Body of pancreas (tissue), 4 donors: ENCODE data around the gene GFM2. TPM values are rescaled to one million over a fixed set of nuclear protein-coding genes. Genes with fewer than 3 reads are reported as not detected.

Experiments
- ATAC-seq: fragments of 150-250 bp; one replicate; pipeline ENCODE4 v1.9.1; 2016
- DNase-seq, 4 donors: peaks; one replicate each; pipeline ENCODE4 v3.0.0-alpha.2; 2019
- H3K27ac ChIP-seq, 4 donors: fragments of 200-600 bp; sonication (generic); 1 replicate in 3 of 4; 2 replicates in 1 of 4; pipeline versions ENCODE4 v1.5.1 to v1.6.1; 2016 to 2019; ENCODE audit warnings: mild to moderate bottlenecking in 1 of 4, mixed read lengths in 1 of 4, moderate library complexity in 1 of 4
- H3K27me3 ChIP-seq, 2 donors: fragments of 200-600 bp; sonication (generic); one replicate each; pipeline ENCODE4 v1.6.0; 2016; ENCODE audit warnings: mild to moderate bottlenecking in 1 of 2
- H3K36me3 ChIP-seq, 2 donors: fragments of 200-600 bp; sonication (generic); replicated peaks in 1 of 2; 2 replicates each; pipeline ENCODE4 v1.5.1; 2016; ENCODE audit warnings: low read depth in 2 of 2; ENCODE audit not compliant: insufficient read depth in 1 of 2
- H3K4me1 ChIP-seq: fragments of 200-600 bp; sonication (generic); one replicate; pipeline ENCODE4 v1.6.0; 2016
- H3K4me3 ChIP-seq, 2 donors: fragments of 200-600 bp; sonication (generic); 1 replicate in 1 of 2; 2 replicates in 1 of 2; pipeline ENCODE4 v1.5.1; 2016 to 2019
- H3K9me3 ChIP-seq, 3 donors: fragments of 200-600 bp; sonication (generic); 1 replicate in 2 of 3; 2 replicates in 1 of 3; pipeline ENCODE4 v1.5.1; 2016
- CTCF ChIP-seq, 7 experiments: fragments of 450-650 bp in 4 of 7; fragments of 200-600 bp in 3 of 7; sonication (generic) in 3 of 7; IDR thresholded peaks; one replicate each; pipeline ENCODE4 v1.5.1; 2016 to 2019; ENCODE audit warnings: antibody characterized with exemption in 7 of 7
- POLR2A ChIP-seq, 3 donors: fragments of 450-650 bp; IDR thresholded peaks; one replicate each; pipeline ENCODE4 v1.6.1; 2016; ENCODE audit warnings: antibody characterized with exemption in 3 of 3, mild to moderate bottlenecking in 2 of 3
- WGBS, 2 donors: methylation state at CpG; one replicate each; pipeline ENCODE4 v1.1.5; 2017; 5-methylcytosine and 5-hydroxymethylcytosine counted together
- intact Hi-C: fragments of 100-400 bp; cut with DNase I; formaldehyde crosslinking; loops from one replicate; pipeline ENCODE4 v1.15.1; 2023
- total RNA-seq, 2 donors: library from RNA; depleted of rRNA; stranded (reverse); fragments of >200 nt; gene quantifications; one replicate each; pipeline ENCODE4 v1.1.0, GENCODE V29; 2016

GFM2 gene
- total RNA-seq, 2 donors from 2014 or later: 6.3 to 14.5 TPM

- ATAC-seq (no peak), DNase-seq (no peak)
- no peak for TF ChIP-seq POLR2A (IDR thresholded peaks at IDR 0.05)
- TF ChIP-seq CTCF (IDR thresholded peaks at IDR 0.05): no peak
- no peak overlapping the region for H3K27ac ChIP-seq
- H3K27me3 ChIP-seq: no peaks in the 10 kb centered on the region
- H3K9me3 ChIP-seq: no peaks in the 10 kb centered on the region
- peaks cover 10% of the 10 kb centered on the region for H3K4me1 ChIP-seq
- peaks cover 0 to 32% of the 10 kb centered on the region in 2 donors for H3K36me3 ChIP-seq
- intact Hi-C loops: loop anchor here (10.0 kb wide), 1 partner anchor 142 kb away; no protein-coding TSS in a partner anchor
- 67 to 70% methylated on average over 7 of the region's 7 CpGs for WGBS, 2 donors
- H3K4me3 ChIP-seq: no peak overlapping the region
Measured at GRCh38 chr5:74772359-74772758, 5.4 kb upstream of the GFM2 start.

- Histone ChIP-seq H3K9me3 (no peaks in the 10 kb centered on the region), H3K4me1 (peaks cover 25% of the 10 kb centered on the region), H3K27me3 (no peaks in the 10 kb centered on the region), H3K27ac (peak overlapping the region in 3 of 4 donors; percentile 62 to 77 (median 74)), H3K36me3 (peaks cover 0 to 10% of the 10 kb centered on the region in 2 donors), H3K4me3 (peak overlapping the region; percentile 92 to 98)
- TF ChIP-seq CTCF (IDR thresholded peaks at IDR 0.05) (no peak), POLR2A (IDR thresholded peaks at IDR 0.05) (no peak)
- intact Hi-C loops: no loop called here
- ATAC-seq: no peak
- 0 to 2% methylated on average over 9 of the region's 9 CpGs for WGBS, 2 donors
- peak in 2 of 4 donors; percentile 11 to 21 for DNase-seq
Measured at GRCh38 chr5:74767579-74767913, 629 bp upstream of the GFM2 start.

GRCh38 chr5:74766418-74766848 lies 484 bp downstream of the GFM2 start:
- DNase-seq (peak in 1 of 4 donors; percentile 9), ATAC-seq (peak; percentile 53)
- Histone ChIP-seq H3K9me3 (no peaks in the 10 kb centered on the region), H3K27me3 (no peaks in the 10 kb centered on the region), H3K4me3 (peak overlapping the region; percentile 92 to 98), H3K36me3 (peaks cover 0 to 8% of the 10 kb centered on the region in 2 donors), H3K4me1 (peaks cover 25% of the 10 kb centered on the region), H3K27ac (peak overlapping the region in 3 of 4 donors; percentile 62 to 77 (median 74))
- TF ChIP-seq CTCF (IDR thresholded peaks at IDR 0.05): peak in 6 of 7 experiments; percentile 39 to 63 (median 50)
- TF ChIP-seq POLR2A (IDR thresholded peaks at IDR 0.05): no peak
- 0 to 2% methylated on average over 9 to 10 of the region's 10 CpGs for WGBS, 2 donors
- intact Hi-C loops: no loop called here

GRCh38 chr5:74765929-74766328 lies 988 bp downstream of the GFM2 start:
- H3K27ac ChIP-seq: peak overlapping the region in 1 of 4 donors; percentile 77
- ATAC-seq (no peak), DNase-seq (no peak)
- TF ChIP-seq CTCF (IDR thresholded peaks at IDR 0.05): no peak
- no peak for TF ChIP-seq POLR2A (IDR thresholded peaks at IDR 0.05)
- H3K9me3 ChIP-seq: no peaks in the 10 kb centered on the region
- peaks cover 25% of the 10 kb centered on the region for H3K4me1 ChIP-seq
- 50 to 59% methylated on average over 27 of the region's 27 CpGs for WGBS, 2 donors
- H3K4me3 ChIP-seq: peak overlapping the region in 1 of 2 donors; percentile 92
- H3K36me3 ChIP-seq: peaks cover 0 to 8% of the 10 kb centered on the region in 2 donors
- H3K27me3 ChIP-seq: no peaks in the 10 kb centered on the region
- intact Hi-C loops: no loop called here

GRCh38 chr5:74765201-74765600 lies 1.7 kb downstream of the GFM2 start:
- H3K4me1 ChIP-seq: peaks cover 25% of the 10 kb centered on the region
- TF ChIP-seq POLR2A (IDR thresholded peaks at IDR 0.05) (no peak), CTCF (IDR thresholded peaks at IDR 0.05) (no peak)
- H3K27me3 ChIP-seq: no peaks in the 10 kb centered on the region
- ATAC-seq (no peak), DNase-seq (no peak)
- H3K9me3 ChIP-seq: no peaks in the 10 kb centered on the region
- no peak overlapping the region for H3K27ac ChIP-seq
- 55 to 56% methylated on average over 9 of the region's 9 CpGs for WGBS, 2 donors
- no peak overlapping the region for H3K4me3 ChIP-seq
- intact Hi-C loops: no loop called here
- peaks cover 0 to 4% of the 10 kb centered on the region in 2 donors for H3K36me3 ChIP-seq
